Stimulated activated naive CD4-positive, alpha-beta T cell treated with Interleukin-2 at 50 U/mL for 16 hours (primary cell): ENCODE data around the gene EPB41L2.

ENCODE experiments used
- DNase-seq: peaks from one replicate; lab custom pipeline; 2025; lab: John Stamatoyannopoulos, UW

The EPB41L2 gene

DNA sequence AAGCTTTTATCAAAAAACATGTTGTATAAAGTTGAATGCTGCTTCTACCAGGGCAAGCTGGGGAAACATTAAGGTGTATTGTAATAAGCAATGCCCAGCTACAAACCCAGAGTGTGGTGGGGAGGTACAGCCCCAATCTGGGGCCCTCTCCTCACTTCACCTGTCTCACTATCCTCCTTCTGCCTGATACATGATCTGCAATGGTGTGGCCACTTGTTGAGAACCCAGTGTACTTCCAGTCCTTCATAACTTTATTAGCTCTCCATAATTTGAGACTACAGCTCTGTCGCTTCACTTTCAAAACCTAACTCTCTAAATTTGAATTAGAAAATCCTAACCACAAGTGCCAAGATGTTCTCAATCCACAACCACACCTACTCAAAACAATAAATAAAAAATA, 84.9 kb downstream of the EPB41L2 start:
- DNase-seq = no peak

- DNase-seq = no peak
These were observed 87.7 kb downstream of the EPB41L2 start for GRCh38 chr6:130975325-130975724.

DNA sequence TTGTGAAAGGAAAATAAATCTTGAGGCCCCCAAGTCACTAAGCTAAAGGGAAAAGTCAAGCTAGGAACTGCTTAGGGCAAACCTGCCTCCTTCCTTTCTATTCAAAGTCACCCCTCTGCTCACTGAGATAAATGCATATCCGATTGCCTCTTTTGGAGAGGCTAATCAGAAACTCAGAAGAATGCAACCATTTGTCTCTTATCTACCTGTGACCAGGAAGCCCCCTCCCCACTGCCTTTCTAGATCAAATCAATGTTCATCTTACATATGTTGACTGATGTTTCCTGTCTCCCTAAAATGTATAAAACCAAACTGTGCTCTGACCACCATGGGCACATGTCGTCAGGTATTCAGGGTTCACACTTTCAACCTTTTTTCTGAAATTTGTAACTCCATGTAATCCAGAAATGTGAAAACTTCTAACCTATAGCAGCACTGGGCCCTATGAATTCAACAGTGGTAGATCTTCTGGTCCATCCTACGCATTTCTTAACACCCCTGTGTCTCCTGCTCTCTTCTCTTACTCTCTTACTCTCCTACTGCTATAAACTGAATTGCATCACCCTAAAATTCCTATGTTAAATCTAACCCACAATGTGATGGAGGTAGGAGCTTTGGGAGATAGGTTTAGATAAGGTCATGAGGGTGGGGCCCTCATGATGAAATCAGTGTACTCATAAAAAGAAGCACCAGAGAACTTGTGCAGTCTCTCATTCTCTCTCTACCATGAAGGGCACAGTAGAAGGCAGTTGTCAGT, 89.3 kb downstream of the EPB41L2 start:
- DNase-seq = no peak

- no peak for DNase-seq
These were observed 91.5 kb downstream of the EPB41L2 start for GRCh38 chr6:130971504-130971903.

DNA sequence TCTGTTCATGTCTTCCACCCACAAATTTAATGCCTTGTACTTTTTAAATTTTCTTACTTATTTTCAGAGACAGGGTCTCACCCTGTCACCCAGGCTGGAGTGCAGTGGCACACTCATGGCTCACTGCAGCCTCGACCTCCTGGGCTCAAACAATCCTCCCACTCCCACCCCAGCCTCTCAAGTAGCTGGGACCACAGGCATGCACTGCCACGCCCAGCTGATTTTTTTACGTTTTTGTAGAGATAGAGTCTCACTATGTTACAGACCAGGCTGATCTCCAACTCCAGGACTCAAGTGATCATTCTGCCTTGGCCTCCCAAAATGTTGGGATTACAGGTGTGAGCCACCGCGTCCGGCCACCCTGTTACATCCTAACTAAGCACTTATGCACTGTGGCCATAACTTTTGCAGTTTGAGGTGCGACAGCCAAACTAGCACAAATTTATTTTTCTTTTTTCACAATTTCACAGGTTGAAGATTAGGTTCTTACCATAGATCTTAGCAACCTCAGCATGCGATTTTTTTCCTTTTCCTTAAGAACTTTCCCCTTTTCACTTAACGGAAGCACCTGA, 92.1 kb downstream of the EPB41L2 start:
- DNase-seq = no peak

- DNase-seq = no peak
These were observed 93.1 kb downstream of the EPB41L2 start for GRCh38 chr6:130969791-130970491.

DNA sequence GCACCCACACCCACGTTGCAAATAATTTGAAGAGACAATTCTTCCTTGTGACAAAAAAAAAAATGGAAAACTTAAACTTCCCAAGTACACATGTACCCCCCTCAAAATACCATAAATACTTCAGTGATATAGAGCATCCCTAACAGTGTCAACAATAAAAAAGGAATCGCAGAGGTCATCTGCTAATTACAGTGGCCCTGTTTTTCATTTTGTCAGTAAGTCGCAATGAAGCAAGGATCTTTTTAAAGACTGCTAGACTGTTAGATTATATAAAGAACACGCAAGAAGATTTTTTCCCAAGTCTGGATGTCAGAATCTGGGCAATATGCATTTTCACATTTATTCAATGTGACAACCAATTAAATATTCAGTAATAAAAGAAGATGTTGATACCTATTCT, 93.9 kb downstream of the EPB41L2 start:
- DNase-seq = no peak

DNA sequence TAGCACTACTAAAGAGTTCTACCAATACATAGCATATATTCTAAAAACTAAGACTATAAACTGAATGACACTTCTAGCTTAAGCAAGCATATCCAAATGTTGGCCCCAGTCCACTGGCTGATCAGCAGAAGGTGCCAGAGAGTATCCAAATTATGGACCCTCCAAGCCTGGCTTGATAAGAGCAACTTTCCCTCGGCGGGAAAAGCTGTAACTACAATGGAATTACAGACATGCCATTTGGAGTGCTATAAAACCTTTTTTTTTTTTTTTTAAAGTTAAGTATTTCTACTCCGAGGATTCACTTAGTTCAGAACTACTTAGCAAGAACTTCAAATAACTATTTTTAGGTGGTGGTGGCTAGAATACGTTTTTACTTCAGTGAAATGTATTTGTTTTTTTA, 94.6 kb downstream of the EPB41L2 start:
- no peak for DNase-seq

DNA sequence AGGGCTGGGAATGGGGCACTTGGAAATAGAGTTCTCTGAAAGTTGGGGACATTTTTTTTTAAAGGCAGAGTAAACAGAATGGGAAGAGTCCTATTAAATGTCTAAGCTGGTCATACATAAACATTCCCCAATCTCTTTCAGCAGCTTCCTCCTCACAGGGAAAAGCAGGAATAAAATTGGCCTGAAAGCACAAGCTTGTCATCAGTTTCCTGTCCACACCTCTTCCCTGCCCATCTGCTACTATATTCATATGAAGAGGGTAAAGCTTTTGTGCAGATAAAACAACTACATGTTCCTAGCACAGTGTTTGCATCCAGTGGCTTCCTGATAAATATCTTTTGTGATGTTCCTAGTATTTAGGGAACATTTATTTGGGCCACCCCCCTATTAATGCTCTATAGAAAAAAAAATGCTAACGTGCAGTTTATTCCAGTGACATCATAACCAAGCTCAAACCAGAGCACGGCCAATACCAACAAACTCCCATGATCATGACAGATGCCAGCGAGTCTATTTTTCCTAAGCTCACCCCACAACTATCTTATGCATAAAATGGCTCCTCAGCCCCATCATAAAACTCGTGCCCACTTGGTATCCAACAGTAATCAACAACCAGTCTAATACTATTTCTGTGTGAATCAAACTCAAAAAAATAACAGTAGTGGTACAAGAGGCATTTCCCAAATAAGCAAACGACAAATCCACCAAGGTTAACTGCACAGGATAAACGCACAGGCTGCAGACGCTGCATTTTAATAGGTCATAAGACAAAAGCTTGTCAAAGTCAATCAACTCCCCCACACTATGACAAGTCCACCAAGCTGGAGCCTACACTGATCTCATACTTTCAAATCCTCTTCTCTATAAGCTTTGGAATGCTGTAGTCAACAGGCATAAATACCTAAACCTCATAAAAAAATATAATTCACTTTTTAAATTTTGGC, 95.3 kb downstream of the EPB41L2 start:
- no peak for DNase-seq

GRCh38 chr6:130966344-130966980, 96.6 kb downstream of the EPB41L2 start:
- DNase-seq = no peak

GRCh38 chr6:130965656-130966055, 97.4 kb downstream of the EPB41L2 start:
- DNase-seq = no peak

- DNase-seq = no peak
These were observed 98.0 kb downstream of the EPB41L2 start for GRCh38 chr6:130964808-130965604.

- no peak for DNase-seq
These were observed 98.8 kb downstream of the EPB41L2 start for GRCh38 chr6:130964289-130964688.

DNA sequence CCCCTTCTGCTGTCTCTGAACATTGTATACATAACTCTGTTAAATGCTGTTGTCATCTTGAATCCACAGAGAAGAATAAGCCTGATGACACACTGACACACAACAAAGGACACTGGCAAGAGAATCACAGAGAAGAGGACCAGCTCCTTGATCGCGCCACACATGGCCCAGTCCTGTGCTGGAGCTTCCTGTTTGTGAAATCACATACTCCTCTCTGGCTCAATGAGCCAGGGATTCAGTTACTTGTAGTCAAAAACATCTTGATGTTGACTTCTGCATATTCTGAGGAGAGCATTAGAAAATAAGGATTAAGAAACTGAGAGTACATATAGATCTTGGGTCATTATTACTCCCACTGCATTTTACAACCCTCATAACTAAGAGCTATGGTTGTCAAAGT, 100.1 kb downstream of the EPB41L2 start:
- DNase-seq = no peak

DNA sequence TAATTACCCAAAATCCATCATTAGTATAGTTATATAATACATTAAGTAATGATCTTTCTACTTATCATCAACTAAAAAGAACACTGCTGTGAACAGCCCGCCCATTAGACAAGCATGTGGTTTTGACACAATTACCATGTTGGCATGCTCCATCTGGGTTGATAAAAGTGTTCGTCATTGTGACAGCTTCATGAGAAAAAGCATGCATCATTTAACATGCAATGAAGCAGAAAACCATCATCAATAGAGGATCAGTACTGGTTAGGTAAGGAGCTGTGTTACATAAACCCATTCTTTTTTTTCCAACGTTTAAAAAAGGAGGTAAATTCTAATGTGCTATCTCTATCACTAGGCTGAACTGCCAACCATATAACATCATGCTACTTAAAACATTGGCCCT, 101.9 kb downstream of the EPB41L2 start:
- no peak for DNase-seq

DNA sequence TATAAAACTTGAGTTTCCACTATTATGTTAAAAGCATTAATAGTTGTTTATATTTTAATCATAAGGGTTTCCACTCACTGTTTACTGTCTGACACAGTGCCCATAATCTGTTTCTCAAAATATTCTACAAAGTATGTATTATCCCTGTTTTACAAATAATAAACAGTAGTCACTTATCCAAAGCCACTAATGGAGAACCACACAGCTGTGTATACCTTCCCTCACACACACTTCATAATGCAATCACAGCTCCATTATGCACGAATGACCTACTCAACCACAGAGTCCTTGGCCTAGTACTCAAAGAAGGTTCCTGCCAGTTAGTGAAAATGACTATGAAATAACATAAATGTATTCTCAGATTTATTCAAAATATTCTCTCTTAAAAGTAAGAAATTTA, 103.1 kb downstream of the EPB41L2 start:
- no peak for DNase-seq

GRCh38 chr6:130958468-130958867, 104.6 kb downstream of the EPB41L2 start:
- DNase-seq = no peak

DNA sequence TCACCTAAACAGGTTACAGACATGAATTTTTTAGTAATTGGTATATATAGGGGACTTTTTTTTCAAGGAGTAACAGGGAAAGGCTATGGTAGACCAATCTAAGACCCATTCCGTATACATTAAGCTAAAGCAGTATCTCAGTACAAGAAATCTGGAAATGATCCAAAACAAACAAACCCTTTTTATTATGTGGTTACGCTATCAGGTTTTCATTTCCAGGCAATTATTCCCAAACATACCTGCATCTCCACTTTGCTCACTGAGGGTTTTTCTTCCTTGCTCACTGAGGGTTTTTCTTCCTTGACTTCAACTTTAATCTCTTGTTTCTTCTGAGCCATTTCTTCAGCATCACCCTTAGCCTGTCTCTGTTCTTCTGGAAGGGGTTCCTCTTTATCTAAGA, 107.3 kb downstream of the EPB41L2 start:
- DNase-seq = no peak

DNA sequence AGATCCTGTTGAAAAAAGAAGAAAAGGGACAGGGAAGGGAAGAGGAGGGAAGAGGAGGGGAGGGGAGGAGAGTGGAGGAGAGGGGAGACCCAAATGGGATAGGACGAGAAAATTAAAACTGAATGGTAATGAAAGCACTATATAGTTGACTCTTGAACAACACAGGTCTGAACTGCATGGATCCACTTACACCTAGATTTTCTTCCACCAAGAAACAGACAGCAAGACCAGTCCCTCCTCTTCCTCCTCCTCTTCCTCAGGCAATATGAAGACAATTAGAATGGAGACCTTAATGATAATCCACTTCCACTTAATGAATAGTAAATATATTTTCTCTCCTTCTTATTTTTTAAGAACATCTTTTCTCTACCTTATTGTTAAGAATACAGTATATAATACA, 113.5 kb downstream of the EPB41L2 start:
- DNase-seq = no peak

DNA sequence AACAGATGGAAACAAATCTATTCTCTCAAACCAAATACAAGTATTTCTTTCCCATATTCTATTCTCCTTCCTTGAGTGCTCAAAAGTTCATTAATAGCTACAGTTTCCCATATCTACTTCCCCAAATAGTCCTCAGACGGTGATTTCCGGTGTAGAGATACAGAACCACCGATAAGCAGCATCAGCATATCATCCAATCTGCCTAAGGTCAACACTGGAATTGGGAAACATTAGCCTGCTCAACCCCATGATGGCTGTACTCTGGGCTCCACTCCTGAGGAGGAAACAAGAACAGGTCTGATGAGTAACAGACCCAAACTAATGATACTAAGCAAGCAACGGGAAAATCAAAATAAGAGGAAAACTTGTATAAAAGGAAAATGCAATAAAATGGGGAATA, 115.6 kb downstream of the EPB41L2 start:
- DNase-seq = no peak

- no peak for DNase-seq
These were observed 117.0 kb downstream of the EPB41L2 start for GRCh38 chr6:130946076-130946475.
